Measurements from ENCODE around the gene BLVRB.
"Not testable (repeated sequence)": the region's sequence is repeated elsewhere in the genome, so short reads cannot be mapped to it uniquely, and the experiment has no call there.

Gene BLVRB

DNA sequence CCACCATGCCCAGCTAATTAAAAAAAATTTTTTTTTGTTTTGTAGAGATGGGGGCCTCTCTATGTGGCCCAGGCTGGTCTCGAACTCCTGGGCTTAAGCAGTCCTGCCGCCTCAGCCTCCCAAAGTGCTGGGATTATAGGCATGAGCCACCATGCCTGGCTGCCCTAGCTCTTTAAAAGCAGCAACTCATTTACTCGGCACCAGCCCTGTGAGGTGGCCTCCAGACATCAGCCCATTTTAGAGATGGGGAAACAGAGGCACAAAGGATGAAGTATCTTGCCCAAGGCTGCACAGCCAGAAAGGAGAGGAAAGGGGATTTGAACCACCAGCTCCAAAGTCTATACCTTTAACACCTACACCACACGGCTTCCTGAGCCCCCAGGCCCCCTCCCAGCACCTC, 52.7 kb downstream of the BLVRB start:
- no peak for DNase-seq (ENCODE audit: low read depth)
- no peak overlapping the region for H3K4me3 ChIP-seq (ENCODE audit: low read depth, low read length)

DNA sequence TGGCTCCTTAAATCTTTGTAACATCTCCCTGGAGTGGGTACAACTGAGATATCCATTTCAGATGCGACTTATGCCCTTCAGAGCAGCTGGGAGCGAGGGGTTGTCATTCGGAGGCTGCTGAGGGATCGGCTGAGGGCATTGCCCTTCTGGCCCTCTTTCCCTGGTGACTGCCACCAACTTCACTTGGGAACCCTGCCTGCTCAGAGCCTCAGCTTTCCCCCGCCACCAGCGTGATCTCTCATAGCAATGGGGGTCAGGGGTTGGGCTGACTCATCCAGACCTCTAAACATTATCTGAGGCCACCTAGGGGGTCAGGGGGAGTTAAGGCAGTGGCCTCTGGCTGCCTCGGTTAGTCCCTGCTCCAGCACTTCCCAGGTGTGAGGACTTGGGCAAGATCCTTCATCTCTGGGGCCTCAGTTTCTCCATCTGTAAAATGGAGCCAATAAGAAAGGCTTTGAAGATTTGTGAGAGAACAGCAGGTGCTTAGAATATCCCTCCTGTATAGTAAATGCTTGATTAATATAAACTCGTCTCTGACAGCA, 53.5 kb downstream of the BLVRB start:
- H3K4me3 ChIP-seq (ENCODE audit: low read depth, low read length) = no peak overlapping the region
- no peak for DNase-seq (ENCODE audit: low read depth)

DNA sequence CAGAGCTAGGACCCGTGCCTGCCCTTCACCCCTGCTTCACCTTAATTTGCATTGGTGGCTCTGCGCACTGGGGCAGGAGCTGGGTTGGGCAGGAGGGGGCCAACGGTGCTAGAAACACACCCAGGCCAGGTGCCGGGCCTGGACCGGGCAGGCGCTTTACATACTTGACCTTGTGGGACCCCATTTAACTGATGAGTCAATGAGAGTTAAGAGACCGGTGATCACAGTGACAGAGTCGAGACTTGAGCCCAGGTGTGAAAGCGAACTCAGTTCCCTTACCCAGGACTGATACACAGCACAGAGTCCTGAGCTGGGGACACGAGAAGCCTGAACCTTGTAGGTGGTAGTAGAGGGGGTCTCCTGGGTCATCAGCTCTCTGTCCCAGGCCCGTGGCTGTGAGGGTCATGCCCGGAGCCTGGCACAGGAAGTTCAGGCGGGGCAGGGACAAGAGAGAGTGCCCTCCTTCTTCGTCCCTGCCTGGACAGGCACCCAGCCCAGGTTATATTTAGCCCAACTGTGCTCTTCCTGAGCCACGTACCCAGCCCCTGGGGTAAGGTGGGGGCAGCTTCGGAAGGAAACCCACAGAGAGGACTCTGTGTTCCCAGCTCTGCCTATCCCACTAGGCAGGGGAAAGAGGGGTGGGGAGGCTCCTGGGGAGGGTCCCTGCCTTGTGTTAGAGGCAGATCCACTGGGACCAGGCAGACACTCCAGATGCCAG, 54.3 kb downstream of the BLVRB start:
- H3K4me3 ChIP-seq (ENCODE audit: low read depth, low read length) = no peak overlapping the region
- DNase-seq (ENCODE audit: low read depth) = no peak

DNA sequence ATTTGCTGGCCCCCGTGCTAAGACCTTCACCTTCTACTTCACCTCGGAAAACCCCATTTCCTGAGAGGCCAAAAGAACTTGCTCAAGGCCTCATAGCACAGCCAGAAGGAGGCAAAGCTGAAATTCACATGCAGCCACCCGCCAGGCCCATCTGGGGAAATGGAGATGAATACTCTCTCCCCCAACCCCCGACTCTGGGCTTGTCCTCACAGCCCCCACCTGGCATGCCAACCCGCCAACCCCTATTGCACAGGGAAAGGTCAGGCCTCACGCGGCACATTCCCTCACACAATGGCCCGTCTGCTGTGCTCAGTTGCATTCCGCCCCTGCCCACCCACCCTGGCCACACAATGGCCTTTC, 55.5 kb downstream of the BLVRB start:
- no peak overlapping the region for H3K4me3 ChIP-seq (ENCODE audit: low read depth, low read length)

GRCh38 chr19:40408598-40408925, 57.0 kb downstream of the BLVRB start:
- DNase-seq (ENCODE audit: low read depth); H3K4me3 ChIP-seq (ENCODE audit: low read depth, low read length): not testable (repeated sequence)

More for the DNA sequence above, 55.5 kb downstream of the BLVRB start:
- no peak for DNase-seq (ENCODE audit: low read depth)

GRCh38 chr19:40407714-40408597, 57.6 kb downstream of the BLVRB start:
- no peak for DNase-seq (ENCODE audit: low read depth)
- no peak overlapping the region for H3K4me3 ChIP-seq (ENCODE audit: low read depth, low read length)

GRCh38 chr19:40403262-40403984, 62.1 kb downstream of the BLVRB start:
- peak overlapping the region; percentile 60 for H3K4me3 ChIP-seq (ENCODE audit: low read depth, low read length)
- DNase-seq (ENCODE audit: low read depth) = peak; percentile 64

DNA sequence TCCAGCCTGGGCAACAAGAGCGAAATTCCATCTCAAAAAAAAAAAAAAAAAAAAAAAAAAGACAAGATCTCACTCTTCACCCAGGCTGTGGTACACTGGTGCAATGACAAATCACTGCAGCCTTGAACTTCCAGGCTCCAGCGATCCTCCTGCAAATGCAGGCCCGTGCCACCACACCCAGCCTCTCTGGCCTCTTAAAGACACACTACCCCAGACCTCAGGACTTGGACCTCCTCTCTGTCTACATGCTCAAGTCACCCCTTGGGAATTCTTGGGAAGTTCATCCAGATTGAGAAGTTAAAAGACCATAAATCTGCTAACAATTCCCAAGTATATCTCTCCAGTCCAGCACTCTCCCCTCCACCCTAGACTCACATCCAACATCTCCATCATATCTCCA, 65.0 kb downstream of the BLVRB start:
- DNase-seq (ENCODE audit: low read depth) = no peak
- H3K4me3 ChIP-seq (ENCODE audit: low read depth, low read length) = no peak overlapping the region

DNA sequence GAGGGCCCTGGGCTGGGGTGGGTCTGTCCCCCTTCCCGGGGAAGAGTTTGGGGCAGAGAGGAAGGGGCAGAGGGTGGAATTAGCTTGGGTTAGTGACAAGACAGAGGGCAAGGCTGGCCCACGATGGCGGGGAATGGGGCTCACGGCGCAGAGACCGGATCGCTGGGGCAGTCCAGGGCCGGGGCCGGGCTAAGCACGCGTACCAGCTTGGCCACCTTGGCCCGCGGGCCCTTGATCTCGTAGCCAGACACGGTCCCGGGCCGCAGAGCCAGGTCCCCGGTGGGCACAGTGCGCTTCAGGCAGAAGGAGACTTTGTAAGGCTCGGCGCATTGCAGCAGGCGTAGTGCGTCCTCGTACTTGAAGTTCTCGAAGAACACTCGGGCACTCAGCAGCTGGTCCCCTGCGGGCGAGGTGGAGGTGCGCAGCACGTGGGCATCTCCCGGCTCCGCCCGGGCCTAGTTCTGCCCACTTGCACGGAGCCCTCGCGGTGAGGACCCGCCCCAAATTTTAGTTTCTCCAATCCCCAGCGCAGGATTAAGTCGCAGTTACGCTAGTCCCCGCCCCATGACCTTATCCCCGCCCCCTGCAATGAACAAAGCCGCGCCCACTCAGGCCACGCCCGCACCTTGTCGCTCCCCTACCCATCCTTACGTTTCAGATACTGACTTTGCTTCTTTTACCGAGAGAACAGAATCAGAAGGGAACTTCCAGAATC, 67.0 kb downstream of the BLVRB start:
- no peak for DNase-seq (ENCODE audit: low read depth)
- no peak overlapping the region for H3K4me3 ChIP-seq (ENCODE audit: low read depth, low read length)
